ENCODE results near the gene GFY.
A peak's percentile ranks its signal among the peaks of the same experiment; 100 is the strongest.
"Not testable (repeated sequence)": the region's sequence is repeated elsewhere in the genome, so short reads cannot be mapped to it uniquely, and the experiment has no call there.

The GFY gene

DNA sequence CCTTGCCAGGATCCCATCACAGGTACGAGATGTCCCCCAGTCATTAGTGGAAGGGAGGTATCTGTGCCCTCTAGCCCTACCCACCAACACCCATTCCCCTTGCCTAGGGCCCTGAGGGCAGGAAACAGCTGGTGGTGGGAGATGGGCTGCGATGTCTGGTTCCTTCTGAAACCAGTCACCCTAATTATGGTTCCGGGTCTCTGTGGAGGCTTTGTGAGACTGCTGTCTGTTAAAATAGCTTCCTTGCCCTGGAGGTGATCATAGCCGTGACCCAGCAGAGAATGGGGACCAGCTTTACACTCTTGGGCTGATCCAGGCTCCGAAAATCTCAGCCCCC lies 33.3 kb downstream of the GFY start:
- no peak for TF ChIP-seq CTCF (IDR thresholded peaks at IDR 0.05; ENCODE audit: extremely low read depth, missing control alignments)
- peak; percentile 31 for DNase-seq (ENCODE audit: low spot score)

DNA sequence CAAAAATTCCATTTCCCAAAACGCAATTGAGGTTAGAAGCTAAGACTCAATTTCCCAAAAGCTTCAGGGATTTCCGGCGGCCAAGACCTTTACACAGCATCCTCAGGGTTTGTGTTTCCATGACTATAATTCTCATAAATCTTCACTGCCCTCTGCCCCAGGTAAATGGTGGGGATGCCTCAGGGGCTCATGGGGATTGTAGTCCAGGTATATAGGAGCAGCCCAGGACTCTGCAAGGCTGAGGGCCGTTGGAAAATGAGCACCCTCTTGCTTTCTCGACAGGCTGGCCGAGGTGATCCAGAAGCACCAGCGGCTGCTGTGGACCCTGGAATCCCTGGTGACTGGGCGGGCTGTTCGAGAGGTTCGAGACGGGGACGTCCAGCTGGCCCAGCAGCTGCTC lies 34.2 kb downstream of the GFY start:
- no peak for DNase-seq (ENCODE audit: low spot score)
- no peak for TF ChIP-seq CTCF (IDR thresholded peaks at IDR 0.05; ENCODE audit: extremely low read depth, missing control alignments)

DNA sequence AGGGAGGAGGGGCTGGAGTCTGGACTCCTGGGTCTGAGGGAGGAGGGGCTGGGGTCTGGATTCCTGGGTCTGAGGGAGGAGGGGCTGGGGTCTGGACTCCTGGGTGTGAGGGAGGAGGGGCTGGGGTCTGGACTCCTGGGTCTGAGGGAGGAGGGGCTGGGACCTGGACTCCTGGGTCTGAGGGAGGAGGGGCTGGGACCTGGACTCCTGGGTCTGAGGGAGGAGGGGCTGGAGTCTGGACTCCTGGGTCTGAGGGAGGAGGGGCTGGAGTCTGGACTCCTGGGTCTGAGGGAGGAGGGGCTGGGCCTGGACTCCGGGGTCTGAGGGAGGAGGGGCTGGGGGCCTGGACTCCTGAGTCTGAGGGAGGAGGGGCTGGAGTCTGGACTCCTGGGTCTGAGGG lies 35.9 kb downstream of the GFY start:
- not testable (repeated sequence) for DNase-seq (ENCODE audit: low spot score)

DNA sequence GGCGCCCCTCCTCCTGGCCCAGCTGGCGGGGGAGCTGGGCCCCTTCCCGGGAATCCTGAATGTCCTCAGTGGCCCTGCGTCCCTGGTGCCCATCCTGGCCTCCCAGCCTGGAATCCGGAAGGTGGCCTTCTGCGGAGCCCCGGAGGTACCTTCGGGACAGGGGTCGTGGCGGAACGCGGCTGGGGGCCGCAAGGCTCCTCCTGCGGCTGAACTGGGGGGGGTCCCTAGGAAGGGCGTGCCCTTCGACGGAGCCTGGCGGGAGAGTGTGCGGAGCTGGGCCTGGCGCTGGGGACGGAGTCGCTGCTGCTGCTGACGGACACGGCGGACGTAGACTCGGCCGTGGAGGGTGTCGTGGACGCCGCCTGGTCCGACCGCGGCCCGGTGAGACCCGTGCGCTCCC lies 36.5 kb downstream of the GFY start:
- no peak for DNase-seq (ENCODE audit: low spot score)
- TF ChIP-seq CTCF (IDR thresholded peaks at IDR 0.05; ENCODE audit: extremely low read depth, missing control alignments) = no peak

DNA sequence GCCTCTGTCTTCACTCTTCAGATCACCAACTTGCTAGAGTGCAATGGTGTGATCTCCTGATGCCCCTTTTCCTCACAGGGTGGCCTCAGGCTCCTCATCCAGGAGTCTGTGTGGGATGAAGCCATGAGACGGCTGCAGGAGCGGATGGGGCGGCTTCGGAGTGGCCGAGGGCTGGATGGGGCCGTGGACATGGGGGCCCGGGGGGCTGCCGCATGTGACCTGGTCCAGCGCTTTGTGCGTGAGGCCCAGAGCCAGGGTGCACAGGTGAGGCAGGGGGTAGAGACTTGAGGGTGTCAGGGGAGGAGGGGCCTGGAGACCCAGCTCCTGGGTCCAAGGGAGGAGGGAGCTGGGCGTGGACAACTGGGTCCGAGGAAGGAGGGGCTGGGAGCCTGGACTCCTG lies 37.3 kb downstream of the GFY start:
- no peak for TF ChIP-seq CTCF (IDR thresholded peaks at IDR 0.05; ENCODE audit: extremely low read depth, missing control alignments)
- no peak for DNase-seq (ENCODE audit: low spot score)

GRCh38 chr19:49463960-49464740 lies 39.0 kb downstream of the GFY start:
- TF ChIP-seq CTCF (IDR thresholded peaks at IDR 0.05; ENCODE audit: extremely low read depth, missing control alignments) = no peak

DNA sequence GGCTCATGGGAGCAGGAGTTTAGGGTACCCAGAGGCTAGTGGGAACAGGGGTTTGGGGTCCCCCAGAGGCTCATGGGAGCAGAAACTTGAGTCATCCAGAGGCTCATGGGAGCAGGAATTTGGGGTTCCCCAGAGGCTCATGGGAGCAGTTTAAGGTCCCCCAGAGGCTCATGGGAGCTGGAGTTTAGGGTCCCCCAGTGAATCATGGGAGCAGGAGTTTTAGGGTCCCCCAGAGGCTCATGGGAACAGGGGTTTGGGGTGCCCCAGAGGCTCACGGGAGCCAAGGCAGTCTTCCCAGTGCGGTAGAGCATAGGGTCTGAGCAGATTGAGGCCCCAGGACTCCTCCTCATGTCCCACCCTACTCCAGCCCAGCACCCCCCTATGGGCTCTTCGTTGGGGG lies 40.2 kb downstream of the GFY start:
- TF ChIP-seq CTCF (IDR thresholded peaks at IDR 0.05; ENCODE audit: extremely low read depth, missing control alignments) = no peak
- DNase-seq (ENCODE audit: low spot score) = no peak

More at GRCh38 chr19:49463960-49464740, 39.0 kb downstream of the GFY start:
- DNase-seq (ENCODE audit: low spot score) = no peak

DNA sequence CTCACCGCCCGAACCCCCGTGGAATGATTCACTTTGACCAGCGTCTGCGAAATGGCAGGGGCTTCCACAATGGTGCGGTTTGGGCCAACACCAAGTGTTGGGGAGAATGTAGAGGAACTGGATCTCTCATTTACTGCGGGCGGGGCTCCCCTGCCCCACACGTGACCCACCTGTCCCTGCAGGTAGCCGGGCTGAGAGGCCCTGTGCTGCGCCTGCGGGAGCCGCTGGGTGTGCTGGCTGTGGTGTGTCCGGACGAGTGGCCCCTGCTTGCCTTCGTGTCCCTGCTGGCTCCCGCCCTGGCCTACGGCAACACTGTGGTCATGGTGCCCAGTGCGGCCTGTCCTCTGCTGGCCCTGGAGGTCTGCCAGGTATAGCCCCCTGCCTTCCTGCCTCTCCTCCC lies 43.0 kb downstream of the GFY start:
- no peak for TF ChIP-seq CTCF (IDR thresholded peaks at IDR 0.05; ENCODE audit: extremely low read depth, missing control alignments)

More for the DNA sequence above, 43.0 kb downstream of the GFY start:
- no peak for DNase-seq (ENCODE audit: low spot score)
